ENCODE data around the gene PALM. TPM values are rescaled to one million over a fixed set of nuclear protein-coding genes. Genes with fewer than 3 reads are reported as not detected.

PALM gene
- total and polyA plus RNA-seq, 12 donors = 12.5 to 36.7 (median 18.7) TPM

- ATAC-seq (no peak), DNase-seq (no peak)
- H3K27me3 ChIP-seq = no peaks in the 10 kb centered on the region
- H3K4me3 ChIP-seq = no peak overlapping the region
- no peaks in the 10 kb centered on the region for H3K9me3 ChIP-seq
- H3K27ac ChIP-seq = no peak overlapping the region
- intact Hi-C loops (cut with DNase I) = loop anchor here in 1 of 10 donors (10.0 kb wide), 1 partner anchor 136 kb away; no protein-coding TSS in a partner anchor
- 92 to 97% methylated on average over 12 to 16 of the region's 16 CpGs for whole genome bisulfite sequencing, 2 donors
- TF ChIP-seq CTCF (IDR thresholded peaks at IDR 0.05) = no peak
- peaks cover 0 to 30% (median 0%) of the 10 kb centered on the region in 9 donors for H3K36me3 ChIP-seq
- peaks cover 0 to 35% (median 14%) of the 10 kb centered on the region in 9 donors for H3K4me1 ChIP-seq
Measured at GRCh38 chr19:731000-731399, 22.3 kb downstream of the PALM start.

- no peak for TF ChIP-seq CTCF (IDR thresholded peaks at IDR 0.05)
- peaks cover 0 to 43% (median 0%) of the 10 kb centered on the region in 9 donors for H3K36me3 ChIP-seq
Measured at GRCh38 chr19:732148-733069, 23.7 kb downstream of the PALM start.

GRCh38 chr19:734716-735115, 26.0 kb downstream of the PALM start:
- no peak for ATAC-seq
- peaks cover 0 to 17% (median 0%) of the 10 kb centered on the region in 9 donors for H3K4me1 ChIP-seq
- 88 to 96% methylated on average over 13 of the region's 13 CpGs for WGBS, 2 donors
- intact Hi-C loops (cut with DNase I) = loop anchor here in 7 of 10 donors (1.0 to 10.0 kb wide), 5 partner anchors 69 to 147 kb away; partner anchors contain the start of gene HCN2 (in 1 of the 7)
- TF ChIP-seq CTCF (IDR thresholded peaks at IDR 0.05) = no peak
- H3K27me3 ChIP-seq = no peaks in the 10 kb centered on the region
- H3K36me3 ChIP-seq = peaks cover 0 to 42% (median 0%) of the 10 kb centered on the region in 9 donors
- no peak overlapping the region for H3K27ac ChIP-seq
- H3K4me3 ChIP-seq = no peak overlapping the region
- no peak for DNase-seq
- H3K9me3 ChIP-seq = no peaks in the 10 kb centered on the region

More at GRCh38 chr19:732148-733069, 23.7 kb downstream of the PALM start:
- intact Hi-C loops (cut with DNase I) = loop anchor here in 4 of 10 donors (1.0 to 10.0 kb wide), 4 partner anchors 66 to 138 kb away; no protein-coding TSS in a partner anchor
- no peaks in the 10 kb centered on the region for H3K9me3 ChIP-seq
- no peak overlapping the region for H3K27ac ChIP-seq
- WGBS, 2 donors = 77 to 81% methylated on average over 24 of the region's 24 CpGs
- H3K27me3 ChIP-seq = no peaks in the 10 kb centered on the region
- no peak for ATAC-seq
- H3K4me3 ChIP-seq = no peak overlapping the region
- DNase-seq = no peak
- peaks cover 0 to 33% (median 12%) of the 10 kb centered on the region in 9 donors for H3K4me1 ChIP-seq

GRCh38 chr19:736125-736524, 27.4 kb downstream of the PALM start:
- no peak overlapping the region for H3K4me3 ChIP-seq
- no peaks in the 10 kb centered on the region for H3K9me3 ChIP-seq
- H3K27me3 ChIP-seq = no peaks in the 10 kb centered on the region
- 91% methylated on average over 28 to 32 of the region's 32 CpGs for WGBS, 2 donors
- intact Hi-C loops (cut with DNase I) = loop anchor here in 3 of 10 donors (2.0 to 10.0 kb wide), 3 partner anchors 69 to 149 kb away; partner anchors contain the start of gene HCN2 (in 1 of the 3)
- peaks cover 0 to 44% (median 0%) of the 10 kb centered on the region in 9 donors for H3K36me3 ChIP-seq
- no peak for TF ChIP-seq CTCF (IDR thresholded peaks at IDR 0.05)
- peaks cover 0 to 9% (median 0%) of the 10 kb centered on the region in 9 donors for H3K4me1 ChIP-seq
- no peak overlapping the region for H3K27ac ChIP-seq
- no peak for DNase-seq
- ATAC-seq = peak in 1 of 8 donors; percentile 8

All from heart right ventricle (tissue), 16 donors.